Measurements from ENCODE around the gene IL34.

DNA sequence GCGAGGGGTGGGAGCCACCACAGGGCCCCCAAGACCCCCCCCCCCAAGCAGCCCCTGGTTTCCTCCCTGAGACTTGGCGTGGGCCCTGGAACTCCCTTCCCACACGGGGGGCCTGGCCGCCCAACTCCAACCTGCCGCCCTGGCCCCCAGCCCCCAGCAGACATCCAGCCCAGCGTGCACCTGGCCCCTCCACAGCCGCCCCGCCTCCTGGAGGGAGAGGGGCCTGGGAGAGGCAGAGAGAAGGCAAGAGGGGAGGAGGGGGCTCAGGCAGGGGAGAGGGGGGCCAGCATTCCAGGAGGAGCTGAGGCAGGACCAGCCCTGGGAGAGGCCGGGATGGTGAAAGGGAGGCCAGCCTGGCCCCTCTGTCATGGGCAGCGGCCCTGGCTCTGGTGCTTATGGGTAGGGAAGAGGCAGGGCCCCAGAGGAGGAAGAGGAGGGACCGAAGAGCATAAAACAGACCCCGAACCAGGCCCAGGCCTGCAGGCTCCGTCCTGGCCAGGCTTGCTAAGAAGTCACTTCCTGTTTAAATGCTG is 16.7 kb downstream of the IL34 start:
- TF ChIP-seq, protein P1, sequence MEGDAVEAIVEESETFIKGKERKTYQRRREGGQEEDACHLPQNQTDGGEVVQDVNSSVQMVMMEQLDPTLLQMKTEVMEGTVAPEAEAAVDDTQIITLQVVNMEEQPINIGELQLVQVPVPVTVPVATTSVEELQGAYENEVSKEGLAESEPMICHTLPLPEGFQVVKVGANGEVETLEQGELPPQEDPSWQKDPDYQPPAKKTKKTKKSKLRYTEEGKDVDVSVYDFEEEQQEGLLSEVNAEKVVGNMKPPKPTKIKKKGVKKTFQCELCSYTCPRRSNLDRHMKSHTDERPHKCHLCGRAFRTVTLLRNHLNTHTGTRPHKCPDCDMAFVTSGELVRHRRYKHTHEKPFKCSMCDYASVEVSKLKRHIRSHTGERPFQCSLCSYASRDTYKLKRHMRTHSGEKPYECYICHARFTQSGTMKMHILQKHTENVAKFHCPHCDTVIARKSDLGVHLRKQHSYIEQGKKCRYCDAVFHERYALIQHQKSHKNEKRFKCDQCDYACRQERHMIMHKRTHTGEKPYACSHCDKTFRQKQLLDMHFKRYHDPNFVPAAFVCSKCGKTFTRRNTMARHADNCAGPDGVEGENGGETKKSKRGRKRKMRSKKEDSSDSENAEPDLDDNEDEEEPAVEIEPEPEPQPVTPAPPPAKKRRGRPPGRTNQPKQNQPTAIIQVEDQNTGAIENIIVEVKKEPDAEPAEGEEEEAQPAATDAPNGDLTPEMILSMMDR (IDR thresholded peaks at IDR 0.05) = no peak
- TF ChIP-seq, protein P2, sequence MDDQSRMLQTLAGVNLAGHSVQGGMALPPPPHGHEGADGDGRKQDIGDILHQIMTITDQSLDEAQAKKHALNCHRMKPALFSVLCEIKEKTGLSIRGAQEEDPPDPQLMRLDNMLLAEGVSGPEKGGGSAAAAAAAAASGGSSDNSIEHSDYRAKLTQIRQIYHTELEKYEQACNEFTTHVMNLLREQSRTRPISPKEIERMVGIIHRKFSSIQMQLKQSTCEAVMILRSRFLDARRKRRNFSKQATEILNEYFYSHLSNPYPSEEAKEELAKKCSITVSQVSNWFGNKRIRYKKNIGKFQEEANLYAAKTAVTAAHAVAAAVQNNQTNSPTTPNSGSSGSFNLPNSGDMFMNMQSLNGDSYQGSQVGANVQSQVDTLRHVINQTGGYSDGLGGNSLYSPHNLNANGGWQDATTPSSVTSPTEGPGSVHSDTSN (IDR thresholded peaks at IDR 0.05) = no peak

Measured in SK-N-SH (cell line).